ENCODE results near the gene NMNAT2.

- no peak for TF ChIP-seq POLR2A (IDR thresholded peaks at IDR 0.05)
- TF ChIP-seq, protein P1, sequence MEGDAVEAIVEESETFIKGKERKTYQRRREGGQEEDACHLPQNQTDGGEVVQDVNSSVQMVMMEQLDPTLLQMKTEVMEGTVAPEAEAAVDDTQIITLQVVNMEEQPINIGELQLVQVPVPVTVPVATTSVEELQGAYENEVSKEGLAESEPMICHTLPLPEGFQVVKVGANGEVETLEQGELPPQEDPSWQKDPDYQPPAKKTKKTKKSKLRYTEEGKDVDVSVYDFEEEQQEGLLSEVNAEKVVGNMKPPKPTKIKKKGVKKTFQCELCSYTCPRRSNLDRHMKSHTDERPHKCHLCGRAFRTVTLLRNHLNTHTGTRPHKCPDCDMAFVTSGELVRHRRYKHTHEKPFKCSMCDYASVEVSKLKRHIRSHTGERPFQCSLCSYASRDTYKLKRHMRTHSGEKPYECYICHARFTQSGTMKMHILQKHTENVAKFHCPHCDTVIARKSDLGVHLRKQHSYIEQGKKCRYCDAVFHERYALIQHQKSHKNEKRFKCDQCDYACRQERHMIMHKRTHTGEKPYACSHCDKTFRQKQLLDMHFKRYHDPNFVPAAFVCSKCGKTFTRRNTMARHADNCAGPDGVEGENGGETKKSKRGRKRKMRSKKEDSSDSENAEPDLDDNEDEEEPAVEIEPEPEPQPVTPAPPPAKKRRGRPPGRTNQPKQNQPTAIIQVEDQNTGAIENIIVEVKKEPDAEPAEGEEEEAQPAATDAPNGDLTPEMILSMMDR (IDR thresholded peaks at IDR 0.05 in 4 of 5, conservative IDR thresholded peaks at IDR 0.05 in 1 of 5): no peak
Observed at GRCh38 chr1:183419399-183419798, 1.2 kb upstream of the NMNAT2 start.
